Measurements from ENCODE around the gene FYN.

Gene FYN

DNA sequence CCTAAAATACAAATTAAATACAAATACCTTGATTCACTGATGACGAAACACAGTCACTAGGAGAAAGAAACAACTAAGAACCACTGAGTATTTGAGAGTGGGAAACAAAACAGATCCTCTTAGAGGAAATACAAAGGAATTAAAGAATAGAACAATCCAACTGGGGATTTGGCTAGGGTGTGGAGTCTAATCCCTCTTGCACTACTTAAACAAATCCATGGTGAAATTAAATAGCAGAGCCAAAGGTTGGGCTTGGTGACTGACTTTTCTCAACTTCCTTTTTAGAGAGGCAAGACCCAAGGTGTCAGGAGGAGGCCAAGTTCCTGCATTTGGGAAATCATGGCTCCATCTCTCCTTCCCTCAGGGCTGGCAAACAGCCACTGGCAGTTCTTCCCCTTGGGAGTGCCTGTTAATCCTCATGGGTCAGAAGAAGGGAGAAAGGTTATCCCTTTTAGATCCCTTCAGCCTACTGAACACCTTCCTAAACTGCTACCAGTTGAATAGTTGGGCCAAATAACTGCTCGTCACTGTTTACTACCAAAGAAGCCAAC lies 166.3 kb downstream of the FYN start:
- Histone ChIP-seq H3K4me1 (peaks cover 0 to 6% (median 2%) of the 10 kb centered on the region in 4 donors), H3K27me3 (no peaks in the 10 kb centered on the region), H3K4me3 (no peak overlapping the region), H3K9me3 (no peaks in the 10 kb centered on the region), H3K36me3 (peaks cover 0 to 26% (median 7%) of the 10 kb centered on the region in 3 donors), H3K27ac (no peak overlapping the region)
- intact Hi-C loops (cut with DNase I; ENCODE audit: low total_unique reads): loop anchor here (5.0 kb wide), 1 partner anchor 290 kb away; no protein-coding TSS in a partner anchor
- DNase-seq: no peak
- TF ChIP-seq, protein P1, sequence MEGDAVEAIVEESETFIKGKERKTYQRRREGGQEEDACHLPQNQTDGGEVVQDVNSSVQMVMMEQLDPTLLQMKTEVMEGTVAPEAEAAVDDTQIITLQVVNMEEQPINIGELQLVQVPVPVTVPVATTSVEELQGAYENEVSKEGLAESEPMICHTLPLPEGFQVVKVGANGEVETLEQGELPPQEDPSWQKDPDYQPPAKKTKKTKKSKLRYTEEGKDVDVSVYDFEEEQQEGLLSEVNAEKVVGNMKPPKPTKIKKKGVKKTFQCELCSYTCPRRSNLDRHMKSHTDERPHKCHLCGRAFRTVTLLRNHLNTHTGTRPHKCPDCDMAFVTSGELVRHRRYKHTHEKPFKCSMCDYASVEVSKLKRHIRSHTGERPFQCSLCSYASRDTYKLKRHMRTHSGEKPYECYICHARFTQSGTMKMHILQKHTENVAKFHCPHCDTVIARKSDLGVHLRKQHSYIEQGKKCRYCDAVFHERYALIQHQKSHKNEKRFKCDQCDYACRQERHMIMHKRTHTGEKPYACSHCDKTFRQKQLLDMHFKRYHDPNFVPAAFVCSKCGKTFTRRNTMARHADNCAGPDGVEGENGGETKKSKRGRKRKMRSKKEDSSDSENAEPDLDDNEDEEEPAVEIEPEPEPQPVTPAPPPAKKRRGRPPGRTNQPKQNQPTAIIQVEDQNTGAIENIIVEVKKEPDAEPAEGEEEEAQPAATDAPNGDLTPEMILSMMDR (IDR thresholded peaks at IDR 0.05): no peak

DNA sequence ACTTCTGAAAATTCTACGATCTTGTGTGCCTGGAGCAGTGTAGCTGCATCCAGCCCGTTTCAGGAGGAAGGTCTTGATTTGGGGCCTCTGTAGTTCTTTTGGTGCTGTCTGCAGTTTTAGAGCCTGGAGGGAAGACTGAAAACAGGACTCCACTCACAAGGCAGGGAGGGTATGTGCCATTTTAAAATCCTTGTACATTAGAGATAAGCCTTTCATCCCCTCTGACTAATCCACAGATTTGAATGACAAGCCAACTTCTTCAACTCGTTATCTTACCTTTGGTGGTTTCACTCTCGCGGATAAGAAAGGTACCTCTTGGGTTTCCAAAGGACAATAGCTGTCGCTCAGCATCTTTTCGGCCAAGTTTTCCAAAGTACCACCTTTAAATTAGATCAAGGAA lies 169.5 kb downstream of the FYN start:
- TF ChIP-seq, protein P1 (IDR thresholded peaks at IDR 0.05): no peak

DNA sequence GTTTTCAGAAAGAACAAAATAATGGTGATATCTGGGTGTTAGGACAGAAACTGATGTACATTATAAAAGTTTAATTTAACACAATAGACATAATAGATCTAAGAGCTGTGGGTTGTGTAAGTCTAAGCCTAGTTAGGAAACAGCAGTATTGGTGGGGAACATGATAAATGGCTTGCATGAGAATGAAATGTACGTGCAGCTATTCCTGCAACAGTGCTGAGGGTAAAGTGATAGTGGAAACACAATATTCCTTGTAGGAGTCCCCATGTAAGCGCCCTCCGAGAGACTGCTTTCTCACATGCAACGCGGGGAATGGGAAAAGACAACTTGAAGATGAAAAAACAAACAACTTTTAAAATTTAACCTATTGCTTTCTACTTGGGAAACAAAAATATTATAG lies 171.0 kb downstream of the FYN start:
- Histone ChIP-seq H3K4me1 (no peaks in the 10 kb centered on the region), H3K36me3 (peaks cover 0 to 37% (median 14%) of the 10 kb centered on the region in 3 donors), H3K27ac (no peak overlapping the region), H3K4me3 (no peak overlapping the region), H3K27me3 (no peaks in the 10 kb centered on the region), H3K9me3 (no peaks in the 10 kb centered on the region)
- no peak for DNase-seq
- TF ChIP-seq, protein P1 (IDR thresholded peaks at IDR 0.05): no peak
- intact Hi-C loops (cut with DNase I; ENCODE audit: low total_unique reads): no loop called here

More for the DNA sequence above, 169.5 kb downstream of the FYN start:
- intact Hi-C loops (cut with DNase I; ENCODE audit: low total_unique reads): no loop called here
- no peak for DNase-seq
- no peaks in the 10 kb centered on the region for H3K27me3 ChIP-seq
- H3K4me1 ChIP-seq: no peaks in the 10 kb centered on the region
- H3K9me3 ChIP-seq: no peaks in the 10 kb centered on the region
- H3K27ac ChIP-seq: no peak overlapping the region
- H3K36me3 ChIP-seq: peaks cover 0 to 33% (median 14%) of the 10 kb centered on the region in 3 donors
- no peak overlapping the region for H3K4me3 ChIP-seq

DNA sequence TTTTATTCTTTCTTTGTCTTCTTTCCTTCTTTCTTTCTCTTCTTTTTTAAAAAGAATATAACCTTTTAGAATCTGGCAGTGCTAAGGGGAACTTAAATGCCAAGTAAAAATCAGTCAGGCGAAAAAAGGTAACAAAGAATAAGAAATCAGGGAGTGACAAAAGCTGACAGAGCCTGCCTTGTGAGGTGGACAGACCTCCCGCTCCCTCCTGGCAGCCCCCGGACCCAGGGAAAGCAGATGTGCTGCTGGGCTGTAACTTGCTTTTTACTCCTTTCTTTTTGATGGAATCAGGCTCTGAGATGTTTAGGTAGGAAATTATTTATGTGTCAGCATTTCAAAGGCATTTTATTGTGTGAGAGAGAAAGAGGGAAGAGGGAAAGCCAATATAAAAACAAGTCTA lies 172.1 kb downstream of the FYN start:
- TF ChIP-seq, protein P1 (IDR thresholded peaks at IDR 0.05): no peak
- H3K36me3 ChIP-seq: peaks cover 0 to 37% (median 14%) of the 10 kb centered on the region in 3 donors
- no peaks in the 10 kb centered on the region for H3K4me1 ChIP-seq
- no peak for DNase-seq
- H3K9me3 ChIP-seq: no peaks in the 10 kb centered on the region
- no peaks in the 10 kb centered on the region for H3K27me3 ChIP-seq
- H3K4me3 ChIP-seq: no peak overlapping the region
- intact Hi-C loops (cut with DNase I; ENCODE audit: low total_unique reads): no loop called here
- H3K27ac ChIP-seq: no peak overlapping the region

DNA sequence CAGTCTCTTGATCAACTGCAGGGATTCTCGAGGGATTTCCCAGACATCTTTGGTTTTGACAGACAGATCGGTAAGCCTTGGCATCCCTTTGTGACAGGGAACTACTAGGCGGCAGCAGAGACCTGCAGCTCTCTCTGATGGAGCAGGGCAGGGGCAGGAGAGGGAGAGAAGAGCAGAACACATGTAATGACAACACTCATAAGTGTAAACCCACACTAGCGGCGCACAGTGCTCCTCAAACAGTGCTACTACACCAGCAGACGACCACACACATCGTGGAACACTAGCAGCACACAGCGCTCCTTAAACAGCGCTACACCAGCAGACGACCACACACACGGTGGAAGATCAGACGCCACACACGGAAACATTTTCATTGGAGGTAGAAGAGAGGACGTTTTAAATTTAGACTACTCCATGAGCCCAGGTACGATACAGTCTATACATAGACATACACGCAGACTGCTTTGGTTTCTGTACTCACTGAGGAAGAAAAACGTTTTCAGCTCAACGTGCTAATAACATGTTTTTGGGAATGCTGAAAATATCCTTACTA lies 173.0 kb downstream of the FYN start:
- no peak overlapping the region for H3K27ac ChIP-seq
- TF ChIP-seq, protein P1 (IDR thresholded peaks at IDR 0.05): no peak
- intact Hi-C loops (cut with DNase I; ENCODE audit: low total_unique reads): no loop called here
- peaks cover 0 to 37% (median 14%) of the 10 kb centered on the region in 3 donors for H3K36me3 ChIP-seq
- no peaks in the 10 kb centered on the region for H3K9me3 ChIP-seq
- no peak for DNase-seq
- no peaks in the 10 kb centered on the region for H3K27me3 ChIP-seq
- H3K4me1 ChIP-seq: no peaks in the 10 kb centered on the region
- H3K4me3 ChIP-seq: no peak overlapping the region
